Activated CD4-positive, alpha-beta memory T cell treated with anti-CD3 and anti-CD28 coated beads for 36 hours (primary cell): ENCODE data around the gene PLCB4. TPM values are rescaled to one million over a fixed set of nuclear protein-coding genes. Genes with fewer than 3 reads are reported as not detected.

Experiments
- CTCF ChIA-PET: fragments of 350-600 bp; sonication (Branson Sonifier 250); formaldehyde crosslinking; loops from one replicate; lab custom pipeline; 2021; ENCODE audit warnings: antibody characterized with exemption, inconsistent platforms; lab: Charles Lee
- POLR2A ChIA-PET: fragments of 350-600 bp; sonication (Branson Sonifier 250); formaldehyde crosslinking; loops from one replicate; lab custom pipeline; 2021; ENCODE audit warnings: antibody characterized with exemption; lab: Charles Lee
- DNase-seq: peaks from one replicate; pipeline ENCODE4 v3.0.0-alpha.2; 2020
- H3K27ac Mint-ChIP-seq: one replicate; pipeline ENCODE4 v1.8.0; 2021; ENCODE audit warnings: mixed read lengths
- H3K27me3 Mint-ChIP-seq: one replicate; pipeline ENCODE4 v1.8.0; 2021; ENCODE audit warnings: mixed read lengths
- H3K36me3 Mint-ChIP-seq: one replicate; pipeline ENCODE4 v1.8.0; 2021; ENCODE audit warnings: mixed read lengths
- H3K4me1 Mint-ChIP-seq: one replicate; pipeline ENCODE4 v1.8.0; 2021; ENCODE audit warnings: low read depth, mixed read lengths
- H3K4me3 Mint-ChIP-seq: one replicate; pipeline ENCODE4 v1.8.0; 2021; ENCODE audit warnings: mild to moderate bottlenecking, mixed read lengths
- H3K9me3 Mint-ChIP-seq: one replicate; pipeline ENCODE4 v1.8.0; 2021; ENCODE audit warnings: mixed read lengths
- intact Hi-C: fragments of 100-400 bp; cut with micrococcal nuclease; formaldehyde crosslinking; loops from one replicate; pipeline ENCODE4 v1.15.1; 2023
- total RNA-seq, 2 experiments: library from RNA; stranded (reverse); gene quantifications; one replicate each; pipeline ENCODE4 v1.2.3, GENCODE V29; 2021

The PLCB4 gene
- total RNA-seq, 2 experiments from 2014 or later, result not detected

- Mint-ChIP-seq H3K4me1 (no peaks in the 10 kb centered on the region), H3K27ac (no peak overlapping the region), H3K4me3 (no peak overlapping the region), H3K36me3 (no peaks in the 10 kb centered on the region), H3K9me3 (no peaks in the 10 kb centered on the region), H3K27me3 (no peaks in the 10 kb centered on the region)
- intact Hi-C loops, result no loop called here
- CTCF ChIA-PET, result no interaction called here
- POLR2A ChIA-PET, result no interaction called here
- DNase-seq, result no peak
Measured at GRCh38 chr20:9092113-9092512, 23.2 kb downstream of the PLCB4 start.

GRCh38 chr20:9092655-9093054, 23.8 kb downstream of the PLCB4 start:
- intact Hi-C loops, result no loop called here
- H3K36me3 Mint-ChIP-seq, result no peaks in the 10 kb centered on the region
- no peak overlapping the region for H3K27ac Mint-ChIP-seq
- CTCF ChIA-PET, result no interaction called here
- no peaks in the 10 kb centered on the region for H3K4me1 Mint-ChIP-seq
- DNase-seq, result no peak
- H3K27me3 Mint-ChIP-seq, result no peaks in the 10 kb centered on the region
- H3K4me3 Mint-ChIP-seq, result no peak overlapping the region
- no peaks in the 10 kb centered on the region for H3K9me3 Mint-ChIP-seq
- POLR2A ChIA-PET, result no interaction called here

GRCh38 chr20:9093218-9093957, 24.5 kb downstream of the PLCB4 start:
- H3K27ac Mint-ChIP-seq, result no peak overlapping the region
- H3K27me3 Mint-ChIP-seq, result no peaks in the 10 kb centered on the region
- ChIA-PET POLR2A (no interaction called here), CTCF (no interaction called here)
- no peaks in the 10 kb centered on the region for H3K4me1 Mint-ChIP-seq
- H3K4me3 Mint-ChIP-seq, result no peak overlapping the region
- no peaks in the 10 kb centered on the region for H3K9me3 Mint-ChIP-seq
- intact Hi-C loops, result no loop called here
- no peak for DNase-seq
- no peaks in the 10 kb centered on the region for H3K36me3 Mint-ChIP-seq

GRCh38 chr20:9099372-9099771, 30.5 kb downstream of the PLCB4 start:
- H3K4me1 Mint-ChIP-seq, result no peaks in the 10 kb centered on the region
- H3K9me3 Mint-ChIP-seq, result no peaks in the 10 kb centered on the region
- no peaks in the 10 kb centered on the region for H3K36me3 Mint-ChIP-seq
- DNase-seq, result no peak
- ChIA-PET POLR2A (interaction anchor here (0.6 kb wide), 1 partner anchor 18 kb away, joined by 3 read pairs; no protein-coding TSS in a partner anchor), CTCF (no interaction called here)
- H3K4me3 Mint-ChIP-seq, result no peak overlapping the region
- no peaks in the 10 kb centered on the region for H3K27me3 Mint-ChIP-seq
- intact Hi-C loops, result no loop called here
- no peak overlapping the region for H3K27ac Mint-ChIP-seq

GRCh38 chr20:9100691-9101090, 31.8 kb downstream of the PLCB4 start:
- CTCF ChIA-PET, result no interaction called here
- no peaks in the 10 kb centered on the region for H3K27me3 Mint-ChIP-seq
- H3K27ac Mint-ChIP-seq, result no peak overlapping the region
- H3K36me3 Mint-ChIP-seq, result no peaks in the 10 kb centered on the region
- no peak for DNase-seq
- no peaks in the 10 kb centered on the region for H3K9me3 Mint-ChIP-seq
- no peak overlapping the region for H3K4me3 Mint-ChIP-seq
- POLR2A ChIA-PET, result no interaction called here
- H3K4me1 Mint-ChIP-seq, result no peaks in the 10 kb centered on the region
- intact Hi-C loops, result no loop called here

- DNase-seq, result no peak
- CTCF ChIA-PET, result no interaction called here
- Mint-ChIP-seq H3K4me1 (no peaks in the 10 kb centered on the region), H3K27me3 (no peaks in the 10 kb centered on the region), H3K36me3 (no peaks in the 10 kb centered on the region), H3K9me3 (no peaks in the 10 kb centered on the region), H3K27ac (no peak overlapping the region), H3K4me3 (no peak overlapping the region)
- POLR2A ChIA-PET, result no interaction called here
- intact Hi-C loops, result no loop called here
Measured at GRCh38 chr20:9102456-9102855, 33.6 kb downstream of the PLCB4 start.

GRCh38 chr20:9103955-9104354, 35.1 kb downstream of the PLCB4 start:
- DNase-seq, result no peak
- CTCF ChIA-PET, result no interaction called here
- H3K36me3 Mint-ChIP-seq, result no peaks in the 10 kb centered on the region

GRCh38 chr20:9108260-9108659, 39.4 kb downstream of the PLCB4 start:
- intact Hi-C loops, result no loop called here
- ChIA-PET POLR2A (no interaction called here), CTCF (no interaction called here)
- Mint-ChIP-seq H3K4me3 (no peak overlapping the region), H3K4me1 (no peaks in the 10 kb centered on the region), H3K9me3 (no peaks in the 10 kb centered on the region), H3K27me3 (no peaks in the 10 kb centered on the region), H3K36me3 (no peaks in the 10 kb centered on the region), H3K27ac (no peak overlapping the region)
- no peak for DNase-seq

More at GRCh38 chr20:9103955-9104354, 35.1 kb downstream of the PLCB4 start:
- Mint-ChIP-seq H3K4me3 (no peak overlapping the region), H3K4me1 (no peaks in the 10 kb centered on the region), H3K9me3 (no peaks in the 10 kb centered on the region), H3K27me3 (no peaks in the 10 kb centered on the region), H3K27ac (no peak overlapping the region)
- POLR2A ChIA-PET, result no interaction called here
- intact Hi-C loops, result no loop called here

GRCh38 chr20:9109566-9109965, 40.7 kb downstream of the PLCB4 start:
- POLR2A ChIA-PET, result no interaction called here
- Mint-ChIP-seq H3K27me3 (no peaks in the 10 kb centered on the region), H3K27ac (no peak overlapping the region), H3K4me1 (no peaks in the 10 kb centered on the region), H3K36me3 (no peaks in the 10 kb centered on the region), H3K4me3 (no peak overlapping the region), H3K9me3 (no peaks in the 10 kb centered on the region)
- DNase-seq, result no peak
- intact Hi-C loops, result no loop called here
- CTCF ChIA-PET, result no interaction called here

GRCh38 chr20:9110365-9110764, 41.5 kb downstream of the PLCB4 start:
- intact Hi-C loops, result no loop called here
- Mint-ChIP-seq H3K4me3 (no peak overlapping the region), H3K27me3 (no peaks in the 10 kb centered on the region), H3K27ac (no peak overlapping the region), H3K4me1 (no peaks in the 10 kb centered on the region), H3K36me3 (no peaks in the 10 kb centered on the region), H3K9me3 (no peaks in the 10 kb centered on the region)
- DNase-seq, result no peak
- CTCF ChIA-PET, result no interaction called here
- POLR2A ChIA-PET, result no interaction called here

- H3K4me3 Mint-ChIP-seq, result no peak overlapping the region
- POLR2A ChIA-PET, result no interaction called here
Measured at GRCh38 chr20:9110916-9111432, 42.1 kb downstream of the PLCB4 start.

GRCh38 chr20:9112541-9113515, 43.9 kb downstream of the PLCB4 start:
- peaks cover 3% of the 10 kb centered on the region for H3K9me3 Mint-ChIP-seq
- H3K27me3 Mint-ChIP-seq, result no peaks in the 10 kb centered on the region
- DNase-seq, result no peak
- no peak overlapping the region for H3K27ac Mint-ChIP-seq
- ChIA-PET POLR2A (no interaction called here), CTCF (no interaction called here)
- no peaks in the 10 kb centered on the region for H3K36me3 Mint-ChIP-seq
- H3K4me3 Mint-ChIP-seq, result no peak overlapping the region
- H3K4me1 Mint-ChIP-seq, result no peaks in the 10 kb centered on the region
- intact Hi-C loops, result no loop called here

More at GRCh38 chr20:9110916-9111432, 42.1 kb downstream of the PLCB4 start:
- Mint-ChIP-seq H3K27me3 (no peaks in the 10 kb centered on the region), H3K9me3 (no peaks in the 10 kb centered on the region), H3K4me1 (no peaks in the 10 kb centered on the region), H3K27ac (no peak overlapping the region), H3K36me3 (no peaks in the 10 kb centered on the region)
- CTCF ChIA-PET, result no interaction called here
- DNase-seq, result no peak
- intact Hi-C loops, result no loop called here
